ENCODE results near the gene CSNK1G1.
"Not testable (repeated sequence)": the region's sequence is repeated elsewhere in the genome, so short reads cannot be mapped to it uniquely, and the experiment has no call there.

Gene CSNK1G1
- long read RNA-seq, donor 1, full-length matches to known transcripts, result 2 of 2 reads
- long read RNA-seq, donor 1, partial matches to known transcripts, result 0 of 2 reads
- long read RNA-seq, donor 1, other reads (novel, unspliced or antisense), result 0 of 2 reads
- long read RNA-seq, donor 2, partial matches to known transcripts, result 6 of 7 reads
- long read RNA-seq, donor 2, other reads (novel, unspliced or antisense), result 0 of 7 reads
- long read RNA-seq, donor 3, partial matches to known transcripts, result 6 of 6 reads
- long read RNA-seq, donor 3, other reads (novel, unspliced or antisense), result 0 of 6 reads
- long read RNA-seq, donor 4, full-length matches to known transcripts, result 3 of 3 reads
- long read RNA-seq, donor 4, partial matches to known transcripts, result 0 of 3 reads
- long read RNA-seq, donor 4, other reads (novel, unspliced or antisense), result 0 of 3 reads
- long read RNA-seq, donor 5, full-length matches to known transcripts, result 2 of 26 reads
- long read RNA-seq, donor 5, partial matches to known transcripts, result 24 of 26 reads
- long read RNA-seq, donor 5, other reads (novel, unspliced or antisense), result 0 of 26 reads
- long read RNA-seq, donor 6, full-length matches to known transcripts, result 1 of 1 reads
- long read RNA-seq, donor 6, partial matches to known transcripts, result 0 of 1 reads
- long read RNA-seq, donor 6, other reads (novel, unspliced or antisense), result 0 of 1 reads
- long read RNA-seq, donor 7, result 0 reads
- long read RNA-seq, donor 8, full-length matches to known transcripts, result 3 of 3 reads
- long read RNA-seq, donor 8, partial matches to known transcripts, result 0 of 3 reads
- long read RNA-seq, donor 8, other reads (novel, unspliced or antisense), result 0 of 3 reads

- DNase-seq, result peak; percentile 93
Observed at GRCh38 chr15:64355944-64356709, at the start of gene CSNK1G1. TSS of gene CSNK1G1 (minus strand) at chr15:64356173. CDS start at chr15:64300499, 55,674 bp downstream.

GRCh38 chr15:64400583-64400982 lies 44.6 kb upstream of the CSNK1G1 start:
- no peak for DNase-seq

- no peak for DNase-seq
Observed at GRCh38 chr15:64398575-64398974, 42.6 kb upstream of the CSNK1G1 start.

GRCh38 chr15:64396789-64397188 lies 40.8 kb upstream of the CSNK1G1 start:
- no peak for DNase-seq

- DNase-seq, result not testable (repeated sequence)
Observed at GRCh38 chr15:64392471-64392870, 36.5 kb upstream of the CSNK1G1 start.

- no peak for DNase-seq
Observed at GRCh38 chr15:64389036-64389435, 33.1 kb upstream of the CSNK1G1 start.

- DNase-seq, result peak; percentile 86
Observed at GRCh38 chr15:64387562-64388168, 31.7 kb upstream of the CSNK1G1 start, which contains the start of gene TRIP4. TSS of gene TRIP4 (plus strand) at chr15:64387836. CDS start at chr15:64387864, 28 bp downstream.

GRCh38 chr15:64386291-64386690 lies 30.3 kb upstream of the CSNK1G1 start:
- DNase-seq, result no peak

- no peak for DNase-seq
Observed at GRCh38 chr15:64383760-64384159, 27.8 kb upstream of the CSNK1G1 start.

GRCh38 chr15:64381000-64381751 lies 25.2 kb upstream of the CSNK1G1 start, which contains the start of gene PCLAF:
TSS of gene PCLAF (minus strand) at chr15:64381441. CDS start at chr15:64381371, 70 bp downstream.
- peak; percentile 79 for DNase-seq

- not testable (repeated sequence) for DNase-seq
Observed at GRCh38 chr15:64380130-64380870, 24.3 kb upstream of the CSNK1G1 start.

GRCh38 chr15:64379216-64379960 lies 23.4 kb upstream of the CSNK1G1 start:
- DNase-seq, result no peak

GRCh38 chr15:64373360-64373759 lies 17.4 kb upstream of the CSNK1G1 start:
- DNase-seq, result no peak

GRCh38 chr15:64371383-64371782 lies 15.4 kb upstream of the CSNK1G1 start:
- DNase-seq, result not testable (repeated sequence)

- no peak for DNase-seq
Observed at GRCh38 chr15:64369078-64369607, 13.2 kb upstream of the CSNK1G1 start.

- DNase-seq, result no peak
Observed at GRCh38 chr15:64361259-64361658, 5.3 kb upstream of the CSNK1G1 start.

GRCh38 chr15:64356710-64357040 lies 702 bp upstream of the CSNK1G1 start:
- peak; percentile 5 for DNase-seq

GRCh38 chr15:64355348-64355943 lies 527 bp downstream of the CSNK1G1 start:
- peak; percentile 59 for DNase-seq
